Transverse colon (tissue), 4 donors: ENCODE measurements around the gene MAML1. TPM values are rescaled to one million over a fixed set of nuclear protein-coding genes. Genes with fewer than 3 reads are reported as not detected.

Source experiments
- DNase-seq: peaks from one replicate; pipeline ENCODE4 v3.0.0-alpha.2; 2019
- H3K27ac ChIP-seq, 4 donors: fragments of 200-600 bp; sonication (generic); 2 replicates each; pipeline ENCODE4 v1.5.1; 2016 to 2018; ENCODE audit warnings: inconsistent platforms in 4 of 4
- H3K27me3 ChIP-seq: fragments of 200-600 bp; sonication (generic); 2 replicates; pipeline ENCODE4 v1.5.1; 2017; ENCODE audit warnings: inconsistent platforms
- H3K36me3 ChIP-seq, 4 donors: fragments of 200-600 bp; sonication (generic); 2 replicates each; pipeline ENCODE4 v1.5.1; 2017 to 2019; ENCODE audit warnings: inconsistent platforms in 4 of 4
- H3K4me1 ChIP-seq, 4 donors: fragments of 200-600 bp; sonication (generic); 2 replicates each; pipeline ENCODE4 v1.5.1; 2017 to 2020; ENCODE audit warnings: inconsistent platforms in 4 of 4
- H3K4me3 ChIP-seq, 4 donors: fragments of 200-600 bp; sonication (generic); 1 replicate in 1 of 4; 2 replicates in 3 of 4; pipeline versions ENCODE4 v1.5.1 to v1.6.1; 2017 to 2019; ENCODE audit warnings: inconsistent platforms in 4 of 4
- H3K9me3 ChIP-seq, 2 donors: fragments of 200-600 bp; sonication (generic); 2 replicates each; pipeline ENCODE4 v1.5.1; 2017 to 2019; ENCODE audit warnings: inconsistent platforms in 2 of 2
- EP300 ChIP-seq: sonication (generic); formaldehyde crosslinking; IDR thresholded peaks from one replicate; pipeline ENCODE4 v1.6.1; 2017; ENCODE audit warnings: antibody characterized with exemption, low read depth
- POLR2A ChIP-seq: fragments of 450-650 bp; IDR thresholded peaks from one replicate; pipeline ENCODE4 v1.6.1; 2016; ENCODE audit warnings: antibody characterized with exemption, mild to moderate bottlenecking, moderate library complexity
- POLR2AphosphoS5 ChIP-seq, 3 donors: sonication (generic); formaldehyde crosslinking; IDR thresholded peaks; one replicate each; pipeline ENCODE4 v1.6.1; 2016; ENCODE audit warnings: antibody characterized with exemption in 3 of 3
- WGBS, 2 donors: methylation state at CpG; one replicate each; pipeline ENCODE4 v1.1.5; 2018; ENCODE audit warnings: low coverage in 1 of 2; 5-methylcytosine and 5-hydroxymethylcytosine counted together
- in situ Hi-C, 4 donors: fragments of 200-750 bp; cut with MboI; loops; one replicate each; pipeline versions ENCODE4 v1.15.0 to v1.15.1; 2017; ENCODE audit warnings: low sequenced_read_pairs in 3 of 4, low pct_ligation_motif_present in 1 of 4, low pct_unique_long_range_greater_than_20kb in 1 of 4
- intact Hi-C: fragments of 100-400 bp; cut with DNase I; formaldehyde crosslinking; loops from one replicate; pipeline ENCODE4 v1.15.1; 2023; ENCODE audit warnings: low total_unique reads
- small RNA-seq, 4 donors: library from RNA; depleted of rRNA; stranded (forward); fragments of <200 nt; gene quantifications; one replicate each; pipeline ENCODE3, GENCODE V24; 2016
- total RNA-seq, 4 donors: library from RNA; depleted of rRNA; stranded (reverse); fragments of >200 nt; gene quantifications; one replicate each; pipeline ENCODE4 v1.1.0, GENCODE V29; 2016
- TF ChIP-seq, protein P1 (sequence below), 5 experiments: fragments of 200-600 bp in 3 of 5; fragments of 450-650 bp in 2 of 5; sonication (generic) in 3 of 5; IDR thresholded peaks; 1 replicate in 2 of 5; 2 replicates in 3 of 5; pipeline ENCODE4 v1.5.1; 2016 to 2017; ENCODE audit warnings: antibody characterized with exemption in 5 of 5, inconsistent platforms in 3 of 5, mild to moderate bottlenecking in 2 of 5, moderate library complexity in 1 of 5

Gene MAML1
- total RNA-seq, 4 donors from 2014 or later: 22.8 to 28.7 (median 27.3) TPM

DNA sequence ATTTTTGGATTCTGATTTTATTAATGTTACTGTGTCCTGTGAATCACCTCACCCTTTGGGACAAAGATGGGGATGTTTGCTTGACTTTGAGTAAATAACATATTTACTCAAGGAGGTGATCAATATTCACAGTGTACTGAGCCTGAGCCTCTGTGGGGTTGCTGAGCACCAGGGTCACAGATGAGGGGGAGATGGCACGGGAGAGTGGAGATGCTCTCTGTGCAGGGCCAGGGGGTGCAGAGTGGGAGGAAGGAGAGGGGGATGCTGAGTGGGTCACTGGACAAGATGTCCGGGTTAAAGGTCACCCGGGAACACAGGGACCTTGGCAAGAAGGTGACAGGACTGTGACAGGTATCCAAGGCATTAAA is 92.1 kb downstream of the MAML1 start:
- Histone ChIP-seq H3K36me3 (peaks cover 0 to 41% (median 20%) of the 10 kb centered on the region in 4 donors), H3K9me3 (no peaks in the 10 kb centered on the region), H3K4me3 (no peak overlapping the region), H3K4me1 (peaks cover 44 to 71% (median 69%) of the 10 kb centered on the region in 4 donors), H3K27me3 (no peaks in the 10 kb centered on the region), H3K27ac (peak overlapping the region in 3 of 4 donors; percentile 45 to 83 (median 77))
- intact Hi-C loops (no loop called here), in situ Hi-C loops (no loop called here)
- 72 to 76% methylated on average over 3 of the region's 3 CpGs for WGBS, 2 donors
- DNase-seq: no peak
- TF ChIP-seq POLR2A (no peak), EP300 (no peak), POLR2AphosphoS5 (IDR thresholded peaks at IDR 0.05) (no peak)
- TF ChIP-seq, protein P1, sequence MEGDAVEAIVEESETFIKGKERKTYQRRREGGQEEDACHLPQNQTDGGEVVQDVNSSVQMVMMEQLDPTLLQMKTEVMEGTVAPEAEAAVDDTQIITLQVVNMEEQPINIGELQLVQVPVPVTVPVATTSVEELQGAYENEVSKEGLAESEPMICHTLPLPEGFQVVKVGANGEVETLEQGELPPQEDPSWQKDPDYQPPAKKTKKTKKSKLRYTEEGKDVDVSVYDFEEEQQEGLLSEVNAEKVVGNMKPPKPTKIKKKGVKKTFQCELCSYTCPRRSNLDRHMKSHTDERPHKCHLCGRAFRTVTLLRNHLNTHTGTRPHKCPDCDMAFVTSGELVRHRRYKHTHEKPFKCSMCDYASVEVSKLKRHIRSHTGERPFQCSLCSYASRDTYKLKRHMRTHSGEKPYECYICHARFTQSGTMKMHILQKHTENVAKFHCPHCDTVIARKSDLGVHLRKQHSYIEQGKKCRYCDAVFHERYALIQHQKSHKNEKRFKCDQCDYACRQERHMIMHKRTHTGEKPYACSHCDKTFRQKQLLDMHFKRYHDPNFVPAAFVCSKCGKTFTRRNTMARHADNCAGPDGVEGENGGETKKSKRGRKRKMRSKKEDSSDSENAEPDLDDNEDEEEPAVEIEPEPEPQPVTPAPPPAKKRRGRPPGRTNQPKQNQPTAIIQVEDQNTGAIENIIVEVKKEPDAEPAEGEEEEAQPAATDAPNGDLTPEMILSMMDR (IDR thresholded peaks at IDR 0.05): no peak

DNA sequence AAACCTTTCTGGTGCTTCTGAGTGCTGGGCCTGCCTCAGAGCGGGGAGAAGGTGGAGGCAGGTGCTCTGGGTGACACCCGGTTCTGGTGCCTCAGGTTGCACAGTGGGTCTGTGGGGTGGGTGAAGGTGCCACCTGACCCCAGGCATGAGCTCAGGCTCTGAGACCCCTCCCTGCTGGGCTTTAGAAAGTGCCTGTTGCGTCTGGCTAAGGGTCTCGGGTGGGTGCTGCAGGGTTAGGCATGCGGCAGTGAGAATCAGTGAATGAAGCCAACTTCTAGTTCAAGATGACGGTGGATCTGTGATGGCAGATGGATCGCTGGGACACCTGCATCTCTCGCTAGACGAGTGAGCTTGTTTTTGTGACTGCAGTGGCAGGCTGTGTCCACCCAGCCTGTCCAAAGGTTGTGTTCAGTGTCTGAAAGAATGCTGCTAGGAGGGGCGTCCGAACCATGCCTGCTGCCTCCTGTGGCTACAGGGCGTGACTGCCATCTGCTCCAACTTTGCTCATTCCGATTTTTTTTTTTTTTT is 93.1 kb downstream of the MAML1 start:
- 46% methylated on average over 13 of the region's 13 CpGs; no CpG with 5 or more reads in 1 of the 2 donors for WGBS, 2 donors
- peak; percentile 77 for DNase-seq
- H3K9me3 ChIP-seq: no peaks in the 10 kb centered on the region
- in situ Hi-C loops: no loop called here
- peak overlapping the region; percentile 76 to 85 (median 80) for H3K27ac ChIP-seq
- peaks cover 0 to 51% (median 25%) of the 10 kb centered on the region in 4 donors for H3K36me3 ChIP-seq
- no peak overlapping the region for H3K4me3 ChIP-seq
- H3K27me3 ChIP-seq: no peaks in the 10 kb centered on the region
- TF ChIP-seq EP300 (no peak), POLR2AphosphoS5 (IDR thresholded peaks at IDR 0.05) (peak in 2 of 3 donors; percentile 35 to 68), POLR2A (peak; percentile 7)
- TF ChIP-seq, protein P1 (IDR thresholded peaks at IDR 0.05): peak in 4 of 5 experiments; percentile 21 to 69 (median 36)
- intact Hi-C loops: no loop called here
- H3K4me1 ChIP-seq: peaks cover 38 to 64% (median 61%) of the 10 kb centered on the region in 4 donors

Small RNA genes lying within 50 kb of the gene (small RNA-seq; reads per million reads assigned to genes)
- 0 to 0.28 (median 0.14) reads per million in 4 donors for gene MIR1229

Other genes with a start within 250 kb of the MAML1 start
- gene RUFY1, start 182.3 kb upstream of the MAML1 start, total RNA-seq: 10 to 100 TPM; 37.7 to 98.5 (median 52.7) TPM
- gene HNRNPH1, start 109.2 kb upstream of the MAML1 start, total RNA-seq: 100 to 1,000 TPM; 358 to 910 (median 594) TPM
- not detected for gene CBY3, start 51.8 kb upstream of the MAML1 start, total RNA-seq
- 100 to 1,000 TPM; 124 to 398 (median 270) TPM for gene CANX, start 33.9 kb upstream of the MAML1 start, total RNA-seq
- 1 to 10 TPM in 3 of 4 donors, not detected in 1; 3.0 to 3.8 (median 3.2) TPM for gene LTC4S, start 61.2 kb downstream of the MAML1 start, total RNA-seq
- 1,000 to 10,000 TPM in 1 of 4 donors, 100 to 1,000 TPM in 3; 495 to 1,114 (median 787) TPM for gene MGAT4B, start 74.0 kb downstream of the MAML1 start, total RNA-seq
- gene SQSTM1, start 88.1 kb downstream of the MAML1 start, total RNA-seq: 100 to 1,000 TPM; 250 to 620 (median 432) TPM
- 100 to 1,000 TPM in 1 of 4 donors, 10 to 100 TPM in 3; 24.7 to 124 (median 42.9) TPM for gene MRNIP, start 126.0 kb downstream of the MAML1 start, total RNA-seq
- gene TBC1D9B, start 175.1 kb downstream of the MAML1 start, total RNA-seq: 100 to 1,000 TPM in 2 of 4 donors, 10 to 100 TPM in 2; 90.5 to 178 (median 127) TPM